NCI-H748 treated with DMSO at 0.1 percent for 48 hours (cell line): ENCODE data around the gene CFAP100.

Source experiments
- DNase-seq: peaks from one replicate; lab custom pipeline; 2025; lab: John Stamatoyannopoulos, UW

CFAP100 gene

GRCh38 chr3:126423191-126424038 is 28.7 kb downstream of the CFAP100 start:
- DNase-seq = no peak

- no peak for DNase-seq
Observed at GRCh38 chr3:126424039-126424717, 29.5 kb downstream of the CFAP100 start.

- DNase-seq = no peak
Observed at GRCh38 chr3:126424751-126425150, 30.0 kb downstream of the CFAP100 start.

DNA sequence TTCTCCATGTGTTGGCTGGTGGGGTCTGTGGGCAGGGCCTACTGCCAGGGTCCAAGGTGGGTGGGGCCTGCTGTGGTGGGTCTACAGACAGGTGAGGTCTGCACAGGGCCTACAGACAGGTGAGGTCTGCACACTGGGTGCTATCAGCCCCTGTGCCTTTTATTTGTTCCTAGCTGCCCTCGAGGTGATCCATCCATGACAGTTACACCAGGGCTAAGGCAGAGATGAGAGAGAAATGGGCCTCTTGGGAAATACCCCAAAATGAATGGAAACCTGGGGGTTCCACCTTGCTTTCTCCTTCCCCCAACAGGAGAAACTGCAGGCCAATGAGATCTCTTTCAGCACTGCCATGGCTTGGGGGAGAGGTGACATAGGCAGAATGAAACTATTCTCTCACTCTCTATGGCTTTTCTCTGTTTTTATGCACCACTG is 36.4 kb downstream of the CFAP100 start:
- no peak for DNase-seq

DNA sequence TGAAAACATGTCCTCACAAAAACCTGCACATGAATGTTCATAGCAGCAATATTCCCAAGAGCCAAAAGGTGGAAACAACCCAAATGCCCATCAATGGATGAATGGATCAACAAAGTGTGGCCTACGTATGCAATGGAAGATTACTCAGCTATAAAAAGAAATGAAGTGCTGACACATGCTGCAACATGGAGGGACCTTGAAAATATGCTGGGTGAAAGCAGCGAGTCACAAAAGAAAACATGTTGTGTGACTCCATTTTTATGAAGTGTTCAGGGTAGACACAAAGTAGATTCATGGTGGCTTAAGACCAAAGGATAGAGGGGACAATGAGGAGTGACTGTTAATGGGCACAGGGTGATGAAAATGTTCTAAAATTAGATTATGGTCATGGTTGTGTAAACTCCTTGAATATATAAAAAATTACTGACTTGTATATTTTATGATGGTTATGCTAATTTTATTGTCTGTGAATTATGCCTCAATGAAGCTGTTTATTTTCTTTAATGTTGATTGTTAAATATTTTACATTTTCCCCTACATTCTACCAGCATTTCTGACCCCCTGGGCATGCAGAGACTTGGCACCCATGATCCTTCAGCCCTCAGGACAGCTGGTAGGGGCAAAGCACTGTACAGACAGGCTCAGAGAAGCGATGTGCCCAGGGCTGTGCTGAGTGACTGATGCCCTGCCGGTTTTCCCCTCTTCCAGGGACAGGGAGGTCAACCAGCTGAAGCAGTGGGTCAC is 37.8 kb downstream of the CFAP100 start:
- no peak for DNase-seq

- DNase-seq = no peak
Observed at GRCh38 chr3:126433105-126433430, 38.4 kb downstream of the CFAP100 start.

DNA sequence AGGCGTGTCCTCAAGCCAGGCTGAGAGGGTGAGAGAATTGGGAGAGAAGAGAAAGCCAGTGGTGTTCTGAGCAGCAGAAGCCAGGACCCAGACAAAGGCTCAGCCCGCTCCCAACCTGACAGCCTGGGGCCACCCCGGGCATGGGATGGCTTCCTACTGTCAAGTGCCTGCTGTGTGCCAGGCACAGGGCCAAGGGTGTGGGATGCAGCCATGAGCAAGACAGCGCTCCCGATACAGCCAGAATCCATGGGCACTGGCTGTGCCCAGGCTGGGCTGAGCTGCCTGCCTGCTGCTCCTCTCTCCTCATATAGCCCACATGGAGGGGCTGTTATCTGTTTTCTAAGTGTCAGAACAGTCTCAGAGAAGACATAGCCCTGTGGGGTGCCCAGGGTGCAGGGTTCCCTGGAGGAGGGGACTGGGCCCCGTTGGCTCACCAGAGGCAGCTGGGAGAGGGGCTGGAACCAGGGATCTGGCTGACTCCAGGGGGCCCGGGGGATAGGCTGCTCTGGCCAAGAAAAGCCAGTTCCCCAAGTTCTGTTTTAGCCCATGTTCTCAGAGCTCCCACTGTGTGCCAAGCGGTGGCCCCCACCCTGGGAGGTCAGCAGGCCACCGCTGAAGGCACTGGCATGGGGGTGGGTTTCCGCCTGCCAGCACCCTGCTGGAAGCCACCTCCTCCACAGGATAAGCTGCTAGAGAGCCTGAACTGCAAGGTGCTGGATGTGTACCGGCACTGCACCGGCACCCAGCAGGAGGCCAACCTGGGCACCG is 39.0 kb downstream of the CFAP100 start:
- DNase-seq = no peak

- no peak for DNase-seq
Observed at GRCh38 chr3:126434264-126434590, 39.5 kb downstream of the CFAP100 start.

DNA sequence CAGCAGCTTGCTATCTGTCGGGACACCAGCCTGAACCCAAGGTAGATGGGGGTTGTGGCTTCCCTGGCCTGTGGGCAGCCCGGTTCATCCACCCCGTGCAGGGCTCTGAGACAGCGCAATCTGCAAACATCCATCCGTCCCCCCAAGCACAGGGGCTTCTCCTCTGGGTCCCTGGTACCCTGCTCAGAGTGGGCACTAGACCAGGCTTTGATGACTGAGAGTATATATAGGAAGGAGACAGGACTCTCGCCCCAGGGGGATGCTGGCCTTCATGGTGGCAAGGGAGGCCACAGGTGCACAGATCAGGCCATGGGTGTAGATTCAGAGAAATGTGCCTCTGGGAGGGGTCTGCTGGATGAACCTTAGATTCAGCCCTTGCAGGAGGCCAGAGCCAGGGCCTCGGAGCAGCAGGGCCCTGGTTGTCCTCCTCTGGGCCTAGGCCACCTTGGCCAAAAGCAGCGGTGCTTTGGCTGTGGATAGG is 40.3 kb downstream of the CFAP100 start:
- DNase-seq = no peak

GRCh38 chr3:126435456-126436315 is 41.0 kb downstream of the CFAP100 start:
- DNase-seq = no peak

DNA sequence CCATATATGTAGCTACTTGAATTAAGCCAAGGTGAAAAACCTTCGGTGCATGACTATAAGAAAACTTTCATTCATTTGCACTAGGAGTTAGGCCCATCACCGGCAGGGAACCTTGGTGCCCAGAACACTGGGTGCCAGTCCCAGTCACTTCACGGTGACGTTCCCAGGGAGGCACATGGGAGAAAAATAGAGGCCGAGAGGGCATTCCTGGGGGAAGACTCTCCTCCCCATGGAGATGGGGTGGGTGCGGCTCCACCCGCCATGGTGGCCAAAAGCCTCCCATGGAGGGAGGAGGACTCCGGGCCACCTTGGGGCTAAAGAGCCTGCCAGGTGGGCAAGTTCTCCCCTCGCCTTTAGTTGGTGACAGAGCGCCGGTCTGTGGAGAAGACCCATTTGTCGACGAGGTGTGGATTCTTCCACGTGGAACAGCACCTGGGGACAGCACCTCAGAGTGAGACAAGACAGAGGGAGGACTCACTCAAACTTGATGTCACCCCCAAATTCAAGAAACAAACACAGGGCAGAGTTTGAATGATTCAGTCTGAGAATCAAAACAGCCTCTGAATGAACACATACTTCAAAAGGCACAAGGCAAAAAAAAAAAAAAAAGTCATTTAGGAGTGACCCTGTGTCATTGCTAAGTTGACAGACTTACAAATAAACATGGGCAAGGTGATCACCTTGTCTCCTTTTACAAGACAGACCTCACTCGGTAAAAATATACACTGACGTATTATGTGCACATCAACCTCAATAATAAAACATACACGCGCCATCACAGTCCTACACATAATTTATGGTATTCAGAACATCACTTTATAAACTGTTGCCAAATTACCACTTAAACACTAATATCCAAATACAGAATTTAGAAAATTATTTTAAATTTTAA is 42.4 kb downstream of the CFAP100 start:
- no peak for DNase-seq

DNA sequence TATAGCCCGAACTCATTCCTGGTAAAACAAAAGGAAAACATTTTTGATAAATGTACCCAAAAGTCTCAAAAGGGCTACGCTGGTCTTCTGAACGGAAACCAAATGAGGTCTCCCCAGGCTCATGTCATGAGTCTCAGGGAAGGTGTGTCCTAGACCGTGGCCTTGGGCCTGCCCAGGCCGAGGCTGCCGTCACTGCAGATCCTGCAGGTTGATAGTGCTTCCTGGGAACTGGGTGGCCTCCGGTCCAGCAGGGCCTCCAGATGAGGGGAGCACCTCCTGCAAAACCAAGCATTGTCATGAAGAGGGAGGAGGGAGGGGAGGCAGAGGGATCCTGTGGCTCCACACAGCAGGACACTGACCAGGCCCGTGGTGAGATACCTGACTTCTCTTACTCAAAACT is 43.5 kb downstream of the CFAP100 start:
- no peak for DNase-seq

DNA sequence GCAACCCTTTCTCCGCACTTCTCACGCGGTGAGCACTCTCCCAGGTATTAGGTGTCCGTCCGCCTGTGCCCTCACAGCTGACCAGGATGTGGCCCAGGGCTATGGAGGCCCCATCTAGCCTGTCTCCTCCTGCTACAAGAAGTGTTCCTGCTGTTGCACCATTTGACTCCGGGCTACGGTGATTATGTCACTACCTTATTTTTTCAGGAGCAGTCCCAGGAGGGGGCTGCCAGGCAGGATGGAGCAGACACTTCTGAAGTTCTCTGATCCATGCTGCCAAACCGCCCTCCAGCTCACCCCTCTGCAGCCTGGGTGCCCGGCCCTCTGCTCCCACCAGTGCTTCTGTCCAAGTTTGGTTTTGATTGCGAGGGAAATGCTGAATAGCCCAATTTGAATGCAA is 44.0 kb downstream of the CFAP100 start:
- no peak for DNase-seq

GRCh38 chr3:126439346-126439967 is 44.7 kb downstream of the CFAP100 start:
- no peak for DNase-seq

DNA sequence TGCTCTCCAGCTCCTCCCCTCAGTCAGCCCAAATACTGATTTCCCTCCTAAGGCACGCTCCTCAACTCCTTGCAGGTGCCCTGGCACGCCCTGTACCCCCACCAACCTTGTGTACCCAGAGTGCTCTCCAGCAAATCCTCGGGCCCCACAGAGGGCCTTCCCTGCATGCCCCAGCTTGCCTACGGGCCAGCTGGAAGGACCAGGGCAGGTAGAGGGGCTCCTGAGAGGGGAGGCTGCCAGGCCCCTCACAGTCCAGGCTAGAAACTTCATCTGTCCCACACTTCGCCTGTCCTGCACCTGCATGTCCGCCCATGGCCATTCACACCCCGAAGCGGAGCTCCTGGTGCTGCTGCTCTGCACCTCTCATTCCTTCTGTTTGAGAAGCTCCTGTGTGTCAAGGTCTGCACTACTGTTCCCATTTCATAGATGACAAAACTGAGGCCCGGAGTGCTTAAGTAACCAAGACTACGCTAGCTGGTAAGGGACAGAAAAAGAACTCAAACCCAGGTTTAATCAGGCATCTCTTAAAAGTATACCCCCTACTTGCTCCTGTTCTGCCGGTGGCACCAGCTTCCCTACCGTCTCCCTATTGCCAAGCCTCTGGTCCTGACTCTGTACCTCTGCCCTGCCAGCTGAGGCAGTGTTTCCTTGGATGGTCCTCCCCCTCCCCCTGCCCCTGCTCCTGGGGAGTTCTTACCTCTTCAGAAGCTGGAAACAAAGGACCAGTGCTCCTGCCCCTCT is 45.4 kb downstream of the CFAP100 start:
- no peak for DNase-seq

GRCh38 chr3:126440709-126440995 is 45.9 kb downstream of the CFAP100 start:
- DNase-seq = no peak

GRCh38 chr3:126441256-126441880 is 46.7 kb downstream of the CFAP100 start:
- DNase-seq = no peak

DNA sequence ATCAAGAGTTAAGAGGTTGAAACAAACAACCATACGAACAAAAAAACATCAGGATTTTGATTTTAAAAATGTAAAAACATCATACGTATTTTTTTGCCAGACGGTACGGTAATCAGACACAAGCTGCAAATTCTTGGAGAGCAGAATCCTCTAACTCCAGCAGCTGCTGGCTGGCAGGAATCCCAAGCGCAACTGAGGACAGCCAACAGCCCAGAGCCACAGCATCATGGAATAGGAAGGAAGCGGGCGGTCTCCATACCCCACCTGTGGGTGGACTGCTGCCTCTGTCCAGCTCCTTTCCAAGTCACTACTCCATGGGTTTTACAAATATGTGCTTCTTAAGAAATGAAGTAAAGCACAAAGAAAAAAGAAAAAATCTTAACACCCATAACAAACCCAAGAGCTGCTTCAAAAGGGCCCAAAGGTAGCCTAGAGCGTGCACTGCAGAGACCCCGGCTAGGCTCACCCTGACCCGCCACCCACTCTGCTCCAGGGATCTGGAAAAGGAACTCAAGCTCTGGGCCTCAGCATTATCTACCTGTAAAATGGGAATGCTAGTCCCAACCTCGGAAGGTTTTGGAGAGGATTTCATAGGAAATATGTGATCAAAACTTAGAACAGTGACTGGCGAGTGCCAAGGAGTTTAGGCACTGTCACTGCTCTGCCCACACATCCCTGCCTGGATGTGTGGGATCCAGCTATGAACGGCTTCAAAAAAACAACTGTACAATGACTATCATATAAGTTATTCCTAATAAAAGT is 47.6 kb downstream of the CFAP100 start:
- DNase-seq = no peak
